Adrenal gland (tissue), 12 donors: ENCODE data around the gene CTAG2. TPM values are rescaled to one million over a fixed set of nuclear protein-coding genes. Genes with fewer than 3 reads are reported as not detected.
"Not testable (repeated sequence)": the region's sequence is repeated elsewhere in the genome, so short reads cannot be mapped to it uniquely, and the experiment has no call there.

ENCODE experiments used
- DNase-seq, 7 donors: peaks; one replicate each; pipeline ENCODE4 v3.0.0-alpha.2; 2019 to 2020
- H3K27ac ChIP-seq, 5 donors: fragments of 200-600 bp; sonication (generic) in 4 of 5; 1 replicate in 3 of 5; 2 replicates in 2 of 5; pipeline versions ENCODE4 v1.5.1 to v1.8.0; 2016 to 2020; ENCODE audit warnings: mild to moderate bottlenecking in 1 of 5
- H3K27me3 ChIP-seq: fragments of 200-600 bp; 2 replicates; pipeline ENCODE4 v1.8.0; 2021
- H3K36me3 ChIP-seq, 2 donors: fragments of 200-600 bp; replicated peaks in 1 of 2; 1 replicate in 1 of 2; 2 replicates in 1 of 2; pipeline versions ENCODE4 v1.5.1 to v1.8.0; 2018 to 2022
- H3K4me1 ChIP-seq, 2 donors: fragments of 200-600 bp; replicated peaks in 1 of 2; 1 replicate in 1 of 2; 2 replicates in 1 of 2; pipeline versions ENCODE4 v1.5.1 to v1.8.0; 2018 to 2021
- H3K4me3 ChIP-seq, 4 donors: fragments of 200-600 bp; sonication (generic) in 3 of 4; one replicate each; pipeline ENCODE4 v1.5.1; 2016 to 2018
- H3K9me3 ChIP-seq, 3 donors: fragments of 200-600 bp; sonication (generic) in 1 of 3; replicated peaks in 1 of 3; 1 replicate in 2 of 3; 2 replicates in 1 of 3; pipeline versions ENCODE4 v1.5.1 to v1.8.0; 2016 to 2021
- POLR2A ChIP-seq, 2 donors: fragments of 450-650 bp; IDR thresholded peaks; one replicate each; pipeline ENCODE4 v1.6.1; 2017; ENCODE audit warnings: antibody characterized with exemption in 2 of 2, mild to moderate bottlenecking in 2 of 2, moderate library complexity in 1 of 2
- WGBS, 4 donors: extraction: QIAGEN DNeasy Blood & Tissue Kit in 2 of 4; methylation state at CpG; one replicate each; pipeline versions ENCODE4 v1.1.5 to v1.1.7; 2013 to 2017; 5-methylcytosine and 5-hydroxymethylcytosine counted together
- intact Hi-C, 2 donors: fragments of 100-400 bp; cut with DNase I; formaldehyde crosslinking; loops; one replicate each; pipeline versions ENCODE4 v1.14.1 to v1.15.0; 2022 to 2023
- polyA plus RNA-seq, 3 donors: library from polyadenylated mRNA; stranded (reverse); fragments of 200-250 nt in 2 of 3; fragments of 350-450 nt in 1 of 3; fragmentation: Illumina TruSeq in 1 of 3; extraction: RNeasy Lipid Tissue Mini Kit (QIAGEN cat#74804) in 1 of 3; gene quantifications; one replicate each; pipeline ENCODE4 v1.2.3, GENCODE V29; 2013 to 2014
- total RNA-seq, 9 donors: library from RNA; depleted of rRNA in 4 of 9; stranded (reverse); fragments of >200 nt in 4 of 9; fragments of 120-200 nt in 1 of 9; fragmentation: NEBNext Ultra II Directional in 1 of 9; extraction: Animal tissue kit (Norgen Biotek cat#: 25700) in 1 of 9; gene quantifications; one replicate each; pipeline versions ENCODE4 v1.1.0 to v1.2.4, GENCODE V29; 2013 to 2023
- TF ChIP-seq, protein P1 (sequence below), 6 experiments: fragments of 450-650 bp in 4 of 6; fragments of 200-600 bp in 2 of 6; sonication (generic) in 1 of 6; IDR thresholded peaks; 1 replicate in 5 of 6; 2 replicates in 1 of 6; pipeline versions ENCODE4 v1.5.1 to v1.8.0; 2016 to 2021; ENCODE audit warnings: antibody characterized with exemption in 6 of 6, mild to moderate bottlenecking in 2 of 6, moderate library complexity in 1 of 6
- donor health status: healthy with polysubstance abuse.
- donor health status: Bipolar disorder and iron deficiency.
- donor health status: DM: yes; HTN: yes; CAD: no.
- donor health status: DM: no; HTN: no; CAD: no.
- donor health status: DM: no; HTN: no; CAD: no.
- donor health status: DM: yes; HTN: yes; CAD: no.

Gene CTAG2
- total and polyA plus RNA-seq, 12 donors = 0.79 to 7.2 (median 5.5) TPM; not detected in 9

DNA sequence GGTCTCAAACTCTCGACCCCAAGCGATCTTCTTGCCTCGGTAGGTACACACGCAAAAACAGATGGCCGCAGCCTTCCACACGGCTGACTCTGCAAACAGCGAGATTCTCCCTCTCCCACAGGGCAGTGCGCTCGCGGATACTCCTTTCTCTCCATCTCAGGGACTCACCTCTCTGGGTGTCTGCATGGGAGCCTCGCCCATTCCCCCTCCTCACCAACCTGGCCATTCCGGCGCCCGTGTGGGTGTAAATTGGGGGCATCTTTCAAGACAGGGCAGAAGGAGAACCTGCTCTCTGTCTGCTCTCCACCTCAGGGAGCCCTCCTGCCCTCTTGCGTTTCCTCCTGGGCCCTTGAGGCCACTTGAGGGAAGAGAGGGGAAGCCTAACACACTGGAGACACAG, 4.4 kb downstream of the CTAG2 start:
- no peak for TF ChIP-seq POLR2A (IDR thresholded peaks at IDR 0.05)
- TF ChIP-seq, protein P1, sequence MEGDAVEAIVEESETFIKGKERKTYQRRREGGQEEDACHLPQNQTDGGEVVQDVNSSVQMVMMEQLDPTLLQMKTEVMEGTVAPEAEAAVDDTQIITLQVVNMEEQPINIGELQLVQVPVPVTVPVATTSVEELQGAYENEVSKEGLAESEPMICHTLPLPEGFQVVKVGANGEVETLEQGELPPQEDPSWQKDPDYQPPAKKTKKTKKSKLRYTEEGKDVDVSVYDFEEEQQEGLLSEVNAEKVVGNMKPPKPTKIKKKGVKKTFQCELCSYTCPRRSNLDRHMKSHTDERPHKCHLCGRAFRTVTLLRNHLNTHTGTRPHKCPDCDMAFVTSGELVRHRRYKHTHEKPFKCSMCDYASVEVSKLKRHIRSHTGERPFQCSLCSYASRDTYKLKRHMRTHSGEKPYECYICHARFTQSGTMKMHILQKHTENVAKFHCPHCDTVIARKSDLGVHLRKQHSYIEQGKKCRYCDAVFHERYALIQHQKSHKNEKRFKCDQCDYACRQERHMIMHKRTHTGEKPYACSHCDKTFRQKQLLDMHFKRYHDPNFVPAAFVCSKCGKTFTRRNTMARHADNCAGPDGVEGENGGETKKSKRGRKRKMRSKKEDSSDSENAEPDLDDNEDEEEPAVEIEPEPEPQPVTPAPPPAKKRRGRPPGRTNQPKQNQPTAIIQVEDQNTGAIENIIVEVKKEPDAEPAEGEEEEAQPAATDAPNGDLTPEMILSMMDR (IDR thresholded peaks at IDR 0.05) = no peak
- no peak for DNase-seq
- Histone ChIP-seq H3K4me1 (no peaks in the 10 kb centered on the region), H3K27ac (no peak overlapping the region), H3K9me3 (no peaks in the 10 kb centered on the region), H3K36me3 (no peaks in the 10 kb centered on the region), H3K4me3 (no peak overlapping the region), H3K27me3 (peaks cover 5% of the 10 kb centered on the region)
- intact Hi-C loops = no loop called here
- WGBS, 4 donors = 79 to 95% (median 83%) methylated on average over 12 to 15 of the region's 15 CpGs

DNA sequence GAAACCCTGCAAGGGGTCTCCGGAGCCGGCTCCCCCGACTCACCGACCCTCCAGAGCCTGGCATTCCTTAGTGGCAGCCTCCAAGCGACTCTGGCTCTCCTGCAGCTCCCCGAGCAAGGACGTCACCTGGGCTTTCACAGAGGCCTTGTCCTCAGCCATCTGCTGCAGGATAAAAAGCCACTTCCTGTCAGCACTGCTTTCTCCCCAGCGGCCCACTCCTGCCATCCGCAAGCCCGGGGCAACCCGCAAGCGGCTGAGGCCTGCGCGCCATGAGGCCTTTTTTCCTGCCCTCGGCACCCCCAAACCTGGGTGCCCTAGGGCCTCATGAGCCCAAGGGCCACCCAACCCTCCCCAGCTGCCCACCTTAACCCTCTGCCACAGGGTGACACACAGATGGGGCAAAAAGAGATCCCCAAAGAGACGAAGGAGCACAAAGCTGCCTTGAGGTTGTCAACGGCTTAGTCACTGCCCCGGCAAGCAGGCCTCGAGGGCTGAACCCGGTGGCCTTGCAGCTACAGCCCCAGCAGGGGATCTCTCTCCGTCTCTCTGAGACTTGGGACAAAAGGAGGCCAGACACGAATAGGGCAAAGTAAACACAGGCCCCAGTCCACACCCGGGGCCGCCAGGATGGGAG, 7.5 kb downstream of the CTAG2 start:
- H3K27ac ChIP-seq, H3K9me3 ChIP-seq, H3K4me1 ChIP-seq, H3K36me3 ChIP-seq, H3K4me3 ChIP-seq, intact Hi-C loops, DNase-seq, H3K27me3 ChIP-seq: not testable (repeated sequence)
- WGBS, 4 donors = 80% methylated on average over 3 of the region's 24 CpGs; no CpG with 5 or more reads in 3 of the 4 donors

DNA sequence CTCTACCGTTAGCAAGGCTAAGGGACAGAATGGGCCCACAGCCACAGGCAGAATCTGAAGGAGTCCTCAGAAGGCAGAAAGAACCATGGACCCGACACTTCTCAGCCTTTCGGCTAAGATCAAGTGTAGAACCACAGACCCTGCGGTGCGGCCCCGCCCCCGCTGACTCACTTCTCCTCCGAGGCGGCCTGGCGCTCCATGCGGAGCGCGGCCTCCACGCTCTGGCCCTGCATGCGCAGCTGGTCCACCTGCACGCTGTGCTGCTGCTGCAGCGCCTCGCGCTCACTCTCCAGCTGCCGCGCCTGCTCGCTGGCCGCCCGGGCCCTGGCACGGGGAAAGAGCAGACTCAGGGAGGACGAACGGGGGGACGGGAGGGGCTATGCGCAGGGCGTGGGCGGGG, 9.7 kb downstream of the CTAG2 start:
- 44% methylated on average over 3 of the region's 31 CpGs; no CpG with 5 or more reads in 3 of the 4 donors for WGBS, 4 donors
- H3K4me1 ChIP-seq, DNase-seq, H3K36me3 ChIP-seq, H3K27ac ChIP-seq, H3K27me3 ChIP-seq, intact Hi-C loops, H3K4me3 ChIP-seq, H3K9me3 ChIP-seq: not testable (repeated sequence)

DNA sequence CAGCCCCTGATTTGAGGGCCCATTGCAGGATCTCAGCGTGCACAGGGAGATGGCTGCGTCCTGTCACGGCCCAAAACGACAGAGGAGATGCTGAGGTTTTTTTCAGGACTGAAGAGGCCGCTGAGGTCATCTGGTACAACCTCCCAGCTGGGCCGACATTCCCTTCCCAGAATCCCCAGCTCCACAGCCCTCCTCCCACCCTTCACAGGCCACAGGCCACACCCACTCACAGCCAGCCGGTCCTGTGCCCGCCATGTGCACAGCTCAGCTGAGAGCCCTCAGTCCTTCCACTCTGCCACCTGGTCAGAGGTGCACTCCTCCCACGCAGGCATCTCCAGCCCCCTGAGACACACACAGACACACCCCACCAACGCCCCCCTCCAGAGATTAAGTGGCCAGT, 11.6 kb downstream of the CTAG2 start:
- H3K4me1 ChIP-seq, H3K9me3 ChIP-seq, H3K27ac ChIP-seq, DNase-seq, H3K36me3 ChIP-seq, H3K27me3 ChIP-seq, H3K4me3 ChIP-seq, intact Hi-C loops: not testable (repeated sequence)
- no CpG with 5 or more reads among the region's 10 CpGs for WGBS, 4 donors

DNA sequence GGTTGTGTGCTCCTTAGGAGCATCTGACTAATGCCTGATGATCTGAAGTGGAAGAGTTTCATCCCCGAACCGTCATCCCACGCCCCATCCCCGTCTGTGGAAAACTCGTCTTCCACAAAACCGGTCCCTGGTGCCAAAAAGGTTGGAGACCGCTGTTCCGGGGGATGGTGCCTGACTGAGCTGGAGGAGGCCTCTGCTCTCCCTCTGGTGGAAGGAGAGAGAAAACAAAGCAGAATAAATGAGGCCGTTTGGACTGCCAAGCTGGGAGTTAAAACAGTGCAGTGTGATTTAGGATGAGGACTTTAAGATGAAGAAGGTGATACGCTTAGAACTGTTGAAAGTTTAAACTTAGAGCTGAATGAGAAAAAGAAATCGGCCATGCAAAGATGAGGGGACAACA, 19.7 kb downstream of the CTAG2 start:
- WGBS, 4 donors = no CpG with 5 or more reads among the region's 11 CpGs
- H3K27ac ChIP-seq, H3K4me3 ChIP-seq, DNase-seq, H3K27me3 ChIP-seq, H3K36me3 ChIP-seq, H3K9me3 ChIP-seq, intact Hi-C loops, H3K4me1 ChIP-seq: not testable (repeated sequence)

DNA sequence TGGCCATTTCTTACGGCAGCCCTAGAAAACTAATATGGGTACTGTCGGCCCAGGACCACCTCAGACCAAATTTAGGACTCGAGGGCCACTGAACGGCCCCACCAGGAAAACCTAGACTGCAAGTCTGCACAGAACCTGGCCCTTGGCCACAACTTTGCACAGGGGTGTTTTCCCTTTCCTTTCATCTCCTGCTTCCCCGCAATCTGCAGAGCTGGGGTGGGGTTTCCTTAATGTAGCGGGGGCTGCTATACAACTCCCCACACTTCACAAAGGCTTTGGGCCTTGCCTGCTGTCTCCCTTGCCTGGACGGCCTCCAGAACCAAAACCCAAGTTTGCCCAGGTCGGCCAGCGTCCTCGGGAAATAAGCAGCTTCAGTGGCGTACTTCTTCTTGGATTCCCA, 22.4 kb downstream of the CTAG2 start:
- H3K4me1 ChIP-seq, intact Hi-C loops, DNase-seq, H3K27me3 ChIP-seq, H3K4me3 ChIP-seq, H3K27ac ChIP-seq, H3K9me3 ChIP-seq, H3K36me3 ChIP-seq: not testable (repeated sequence)
- no CpG with 5 or more reads among the region's 11 CpGs for WGBS, 4 donors

DNA sequence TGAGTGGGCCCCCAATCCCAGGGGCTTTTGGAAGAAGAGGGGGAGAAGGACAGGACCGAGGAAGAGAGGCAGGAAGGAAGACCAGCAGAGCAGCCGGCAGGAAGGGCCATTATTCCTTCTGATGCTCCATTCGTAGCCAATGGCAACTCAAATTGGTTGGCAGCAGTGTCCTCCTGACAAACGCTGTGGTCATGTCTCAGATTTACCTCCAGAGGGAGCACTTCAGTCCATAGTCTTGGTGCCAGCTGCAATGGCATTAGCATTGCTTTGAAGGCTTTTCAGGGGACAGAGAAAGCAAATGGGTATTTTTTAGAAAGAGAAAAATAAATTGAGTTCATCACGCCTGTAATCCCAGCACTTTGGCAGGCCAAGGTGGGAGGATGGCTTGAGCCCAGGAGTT, 24.4 kb downstream of the CTAG2 start:
- H3K36me3 ChIP-seq, intact Hi-C loops, DNase-seq, H3K4me1 ChIP-seq, H3K9me3 ChIP-seq, H3K27me3 ChIP-seq, H3K27ac ChIP-seq, H3K4me3 ChIP-seq: not testable (repeated sequence)
- WGBS, 4 donors = no CpG with 5 or more reads among the region's 5 CpGs
